Heart right ventricle (tissue), 16 donors: ENCODE data around the gene NPAS2. TPM values are rescaled to one million over a fixed set of nuclear protein-coding genes. Genes with fewer than 3 reads are reported as not detected.

Source experiments
- ATAC-seq, 8 donors: fragments of 200-7000 bp; cut with Tn5 transposase; one replicate each; pipeline ENCODE4 v1.9.1; 2020; ENCODE audit warnings: mild to moderate bottlenecking in 8 of 8, moderate library complexity in 8 of 8, moderate number of reproducible peaks in 1 of 8
- DNase-seq, 2 donors: peaks; one replicate each; pipeline ENCODE4 v3.0.0-alpha.2; 2020
- H3K27ac ChIP-seq, 10 donors: fragments of 200-600 bp; sonication (generic) in 2 of 10; one replicate each; pipeline versions ENCODE4 v1.5.0 to v1.8.0; 2020 to 2022; ENCODE audit warnings: mild to moderate bottlenecking in 3 of 10
- H3K27me3 ChIP-seq, 7 donors: fragments of 200-600 bp; one replicate each; pipeline ENCODE4 v1.8.0; 2021 to 2022; ENCODE audit warnings: mild to moderate bottlenecking in 2 of 7
- H3K36me3 ChIP-seq, 9 donors: fragments of 200-600 bp; sonication (generic) in 1 of 9; one replicate each; pipeline versions ENCODE4 v1.5.0 to v1.8.0; 2020 to 2022; ENCODE audit warnings: mild to moderate bottlenecking in 2 of 9
- H3K4me1 ChIP-seq, 9 donors: fragments of 200-600 bp; sonication (generic) in 1 of 9; one replicate each; pipeline versions ENCODE4 v1.5.0 to v1.8.0; 2020 to 2022; ENCODE audit warnings: mild to moderate bottlenecking in 4 of 9
- H3K4me3 ChIP-seq, 10 donors: fragments of 200-600 bp; sonication (generic) in 2 of 10; one replicate each; pipeline versions ENCODE4 v1.5.0 to v1.8.0; 2020 to 2022; ENCODE audit warnings: mild to moderate bottlenecking in 7 of 10, moderate library complexity in 2 of 10
- H3K9me3 ChIP-seq, 11 donors: fragments of 200-600 bp in 10 of 11; sonication (generic) in 2 of 11; one replicate each; pipeline versions ENCODE4 v1.5.0 to v1.8.0; 2013 to 2022; ENCODE audit warnings: mild to moderate bottlenecking in 2 of 11, control low read depth in 1 of 11, moderate library complexity in 1 of 11
- CTCF ChIP-seq, 9 donors: fragments of 200-600 bp; sonication (generic) in 2 of 9; IDR thresholded peaks; one replicate each; pipeline versions ENCODE4 v1.5.0 to v1.8.0; 2021 to 2022; ENCODE audit warnings: antibody characterized with exemption in 9 of 9, mild to moderate bottlenecking in 5 of 9, moderate library complexity in 1 of 9
- WGBS, 2 donors: extraction: QIAGEN DNeasy Blood & Tissue Kit; methylation state at CpG; one replicate each; pipeline ENCODE4 v1.1.7; 2013; ENCODE audit warnings: inconsistent platforms in 1 of 2; 5-methylcytosine and 5-hydroxymethylcytosine counted together
- intact Hi-C, 10 donors: fragments of 100-400 bp; cut with DNase I; formaldehyde crosslinking; loops; one replicate each; pipeline versions ENCODE4 v1.11.1 to v1.14.2; 2022
- polyA plus RNA-seq, 2 donors: library from polyadenylated mRNA; stranded (reverse); fragments of 200-250 nt; gene quantifications; one replicate each; pipeline ENCODE4 v1.2.3, GENCODE V29; 2013
- total RNA-seq, 10 donors: library from RNA; stranded (reverse); fragmentation: NEBNext Ultra II Directional in 3 of 10; extraction: Animal tissue kit (Norgen Biotek cat#: 25700) in 3 of 10; gene quantifications; one replicate each; pipeline versions ENCODE4 v1.2.1 to v1.2.4, GENCODE V29; 2021 to 2023
- donor health status: Arrhythmogenic right ventricular cardiomyopathy.
- donor health status: ischemic (EF 13 %, LVEDD 7.1; RV severe dilation, severe dysfunction).
- donor health status: healthy with polysubstance abuse.
- donor health status: DM: no; HTN: yes; CAD: no.
- donor health status: DM: no; HTN: no; CAD: no.
- donor health status: ischemic (EF 25% LVEDD 6.9; RV normal size, moderate dysfunction).
- donor health status: ischemic (EF 25% LVEDD 5.7; RV mildly dilated, moderate dysfunction).
- donor health status: healthy.
- donor health status: DM: yes; HTN: yes; CAD: no.
- donor health status: Ischemic cardiomyopathy.
- donor health status: ischemic (EF 35%, LVEDD 5.7; RV mildly dilated, moderate dysfunction).
- donor health status: nonischemic (EF 11% LVEDD 7.7; RV severe dilation, severe dysfunction).
- donor health status: DM: yes; HTN: yes; CAD: no.
- donor health status: PGD.
- donor health status: ischemic (EF 29% LVEDD 5.4; RV normal size, mild dysfunction).
- donor health status: nonischemic (EF 23%, LVEDD 6.1; RV moderate dilation, normal function).

NPAS2 gene
- total and polyA plus RNA-seq, 12 donors: 32.1 to 70.1 (median 41.2) TPM

- peaks cover 3 to 69% (median 28%) of the 10 kb centered on the region in 9 donors for H3K4me1 ChIP-seq
These were observed 60.1 kb downstream of the NPAS2 start for GRCh38 chr2:100880036-100880435.

DNA sequence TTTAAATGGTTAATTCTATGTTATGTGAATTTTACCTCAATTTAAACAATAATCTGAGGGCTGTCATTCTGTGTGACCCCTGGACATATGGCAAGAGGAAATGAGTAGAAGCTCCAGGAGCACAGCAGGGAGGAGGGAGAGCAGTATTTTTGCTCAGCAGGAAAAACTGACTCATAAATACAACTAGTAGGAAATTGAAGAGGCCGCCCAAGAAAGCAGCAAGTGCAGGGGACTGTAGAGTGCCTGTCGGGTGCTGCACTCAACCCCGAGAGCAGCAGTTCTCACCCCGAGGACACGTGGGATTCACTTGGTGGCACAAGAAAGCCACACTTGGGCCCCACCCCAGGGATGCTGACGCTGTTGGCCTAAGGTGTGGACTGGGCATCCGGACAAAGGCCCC, 60.8 kb downstream of the NPAS2 start:
- Histone ChIP-seq H3K36me3 (no peaks in the 10 kb centered on the region), H3K9me3 (no peaks in the 10 kb centered on the region), H3K27ac (no peak overlapping the region), H3K4me1 (peaks cover 6 to 69% (median 28%) of the 10 kb centered on the region in 9 donors), H3K27me3 (no peaks in the 10 kb centered on the region), H3K4me3 (no peak overlapping the region)
- ATAC-seq (no peak), DNase-seq (no peak)
- TF ChIP-seq CTCF (IDR thresholded peaks at IDR 0.05): no peak
- 73 to 94% methylated on average over 7 of the region's 7 CpGs for WGBS, 2 donors
- intact Hi-C loops: no loop called here

More at GRCh38 chr2:100880036-100880435, 60.1 kb downstream of the NPAS2 start:
- no peaks in the 10 kb centered on the region for H3K27me3 ChIP-seq
- ATAC-seq (no peak), DNase-seq (no peak)
- no peaks in the 10 kb centered on the region for H3K9me3 ChIP-seq
- H3K36me3 ChIP-seq: no peaks in the 10 kb centered on the region
- H3K27ac ChIP-seq: peak overlapping the region in 2 of 10 donors; percentile 64 to 74
- WGBS, 2 donors: 96 to 98% methylated on average over 5 of the region's 5 CpGs
- H3K4me3 ChIP-seq: no peak overlapping the region
- TF ChIP-seq CTCF (IDR thresholded peaks at IDR 0.05): no peak
- intact Hi-C loops: no loop called here

DNA sequence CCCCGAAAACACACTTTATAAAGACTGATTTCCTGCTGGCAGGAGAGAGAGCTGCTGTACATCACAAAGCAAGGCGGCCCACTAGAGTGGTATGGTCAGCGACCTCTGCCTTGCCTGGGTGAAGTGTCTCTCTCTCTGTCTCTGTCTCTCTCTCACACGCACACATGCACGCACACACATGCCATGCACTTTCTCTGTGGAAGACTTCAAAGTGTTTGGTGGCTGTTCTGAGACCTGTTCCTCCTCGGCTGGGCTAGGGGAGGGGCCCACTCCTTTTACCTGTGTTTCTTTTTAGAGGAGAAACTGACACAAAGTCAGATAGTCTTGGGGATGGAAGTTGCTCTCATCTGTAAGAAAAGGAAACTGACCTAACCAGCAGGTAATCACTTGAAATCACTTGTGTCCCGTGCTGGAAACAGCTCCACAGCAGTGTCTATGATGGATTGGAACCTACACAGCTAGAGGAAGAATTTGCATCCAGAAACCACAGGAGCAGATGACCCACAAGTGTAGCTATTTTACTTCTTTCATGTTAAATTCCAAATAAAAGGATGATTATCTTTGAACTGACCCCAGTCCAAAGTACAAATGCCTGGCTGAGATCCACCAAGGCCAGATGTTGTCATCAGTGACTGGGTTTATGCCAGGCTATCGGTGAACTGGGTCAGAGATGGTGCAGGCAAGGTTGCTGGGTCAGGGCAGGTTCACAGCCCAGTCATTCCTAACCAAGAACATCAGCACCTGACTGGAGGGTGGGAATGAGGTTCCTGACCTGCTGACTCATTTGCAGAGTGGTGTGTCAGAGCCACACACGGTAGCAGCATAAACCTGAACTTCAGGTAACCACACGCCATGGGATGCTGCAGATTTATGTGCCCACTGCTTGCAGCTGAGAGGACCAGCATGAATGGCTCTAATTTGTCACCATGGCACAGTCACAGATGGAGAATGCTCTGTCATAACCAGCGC, 63.0 kb downstream of the NPAS2 start:
- Histone ChIP-seq H3K9me3 (no peaks in the 10 kb centered on the region), H3K27me3 (no peaks in the 10 kb centered on the region), H3K4me1 (peaks cover 8 to 70% (median 33%) of the 10 kb centered on the region in 9 donors), H3K36me3 (no peaks in the 10 kb centered on the region), H3K27ac (no peak overlapping the region), H3K4me3 (no peak overlapping the region)
- peak in 1 of 8 donors; percentile 27 for ATAC-seq
- no peak for TF ChIP-seq CTCF (IDR thresholded peaks at IDR 0.05)
- WGBS, 2 donors: 74 to 83% methylated on average over 11 of the region's 11 CpGs
- intact Hi-C loops: no loop called here
- no peak for DNase-seq

GRCh38 chr2:100884145-100884621, 64.2 kb downstream of the NPAS2 start:
- intact Hi-C loops: no loop called here
- Histone ChIP-seq H3K27ac (peak overlapping the region in 1 of 10 donors; percentile 15), H3K27me3 (no peaks in the 10 kb centered on the region), H3K4me1 (peaks cover 5 to 63% (median 28%) of the 10 kb centered on the region in 9 donors), H3K36me3 (no peaks in the 10 kb centered on the region), H3K9me3 (no peaks in the 10 kb centered on the region), H3K4me3 (no peak overlapping the region)
- DNase-seq (no peak), ATAC-seq (no peak)
- no peak for TF ChIP-seq CTCF (IDR thresholded peaks at IDR 0.05)
- 30 to 32% methylated on average over 3 of the region's 3 CpGs for WGBS, 2 donors
